K562 (cell line): ENCODE data around the gene DYNLT4. TPM values are rescaled to one million over a fixed set of nuclear protein-coding genes. Genes with fewer than 3 reads are reported as not detected.
A peak's percentile ranks its signal among the peaks of the same experiment; 100 is the strongest.

ENCODE experiments used
- E2F1 ChIP-seq: sonication (generic); formaldehyde crosslinking; IDR thresholded peaks from 2 replicates; pipeline ENCODE4 v1.8.1; 2023; ENCODE audit warnings: mild to moderate bottlenecking, missing genetic modification reagents, moderate library complexity
- ELF2 ChIP-seq: fragments of 250-450 bp; sonication (Bioruptor Pico); IDR thresholded peaks from 2 replicates; pipeline ENCODE4 v1.5.0; 2021; ENCODE audit warnings: mild to moderate bottlenecking
- MTA3 ChIP-seq: fragments of 450-650 bp; formaldehyde crosslinking; IDR thresholded peaks from 2 replicates; pipeline ENCODE4 v1.6.1; 2017; ENCODE audit warnings: mild to moderate bottlenecking, borderline replicate concordance
- RBFOX2 ChIP-seq: fragments of 200-400 bp; formaldehyde crosslinking; IDR thresholded peaks from 2 replicates; pipeline ENCODE4 v1.6.1; 2017; ENCODE audit warnings: low read depth, mild to moderate bottlenecking, low read length, moderate library complexity
- SETDB1 ChIP-seq: IDR thresholded peaks from one replicate; pipeline ENCODE4 v1.6.1; 2012; ENCODE audit warnings: low read length, control low read depth, inconsistent platforms
- SRSF7 ChIP-seq: fragments of 200-400 bp; formaldehyde crosslinking; optimal IDR thresholded peaks from 2 replicates; pipeline ENCODE3; 2017; ENCODE audit warnings: mild to moderate bottlenecking, low read depth, low read length
- ZFP1 ChIP-seq: fragments of 450-650 bp; formaldehyde crosslinking; IDR thresholded peaks from 2 replicates; pipeline ENCODE4 v1.4.0; 2020; ENCODE audit warnings: mild to moderate bottlenecking, mixed read lengths
- ZNF253 ChIP-seq: fragments of 250-450 bp; sonication (Bioruptor Pico); conservative IDR thresholded peaks from 2 replicates; pipeline ENCODE4 v1.6.1; 2021; ENCODE audit warnings: mild to moderate bottlenecking
- ZNF778 ChIP-seq: fragments of 450-650 bp; formaldehyde crosslinking; IDR thresholded peaks from 2 replicates; pipeline ENCODE4 v1.4.0; 2020; ENCODE audit warnings: mild to moderate bottlenecking, moderate library complexity
- polyA plus RNA-seq, 8 experiments: library from polyadenylated mRNA; depleted of rRNA in 4 of 8; stranded (reverse) in 5 of 8; unstranded in 3 of 8; fragments of >200 nt; fragmentation: Nextera tagmentation in 2 of 8; fragmentation: Illumina TruSeq in 1 of 8; extraction: Ambion mirVana in 2 of 8; extraction: Trizol in 1 of 8; gene quantifications; 2 replicates each; pipeline versions ENCODE4 v1.2.1 to v1.2.3, GENCODE V29; 2011 to 2014; ENCODE audit warnings: inconsistent platforms in 1 of 8, missing spikeins in 1 of 8
- total RNA-seq, 7 experiments: library from RNA; depleted of rRNA in 6 of 7; stranded (reverse); fragments of >200 nt in 6 of 7; fragmentation: Illumina TruSeq in 2 of 7; extraction: Trizol in 2 of 7; gene quantifications; 2 replicates each; pipeline versions ENCODE4 v1.2.1 to v1.2.3, GENCODE V29; 2011 to 2021; ENCODE audit warnings: low replicate concordance in 1 of 7

DYNLT4 gene
- total and polyA plus RNA-seq, 9 of the 15 experiments (the other 6 are each of a cell fraction or from before 2014, with no cell fraction given), result 0.29 to 0.73 TPM; not detected in 7

- no peak for TF ChIP-seq ZFP1
- TF ChIP-seq ZNF778 (CRISPR knock-in tag), result no peak
- peak; percentile 63; the same call in 1 of the 2 replicates for TF ChIP-seq RBFOX2
- TF ChIP-seq SRSF7, result no peak
- no peak for TF ChIP-seq MTA3
- TF ChIP-seq E2F1 (CRISPR knock-in tag), result peak; percentile 40; the same call in 1 of the 2 replicates
- TF ChIP-seq SETDB1, result no peak
- TF ChIP-seq ELF2 (CRISPR knock-in tag), result no peak
- TF ChIP-seq ZNF253, result no peak
Observed at GRCh38 chr1:44778705-44779576, 28.2 kb downstream of the DYNLT4 start (continued).
